IMR-90 (cell line): Measurements from ENCODE around the gene GCC1.

Experiments used
- BHLHE40 ChIP-seq: fragments of 150-350 bp; IDR thresholded peaks from 2 replicates; pipeline ENCODE4 v1.6.1; 2016; ENCODE audit warnings: mild to moderate bottlenecking, low read depth, low read length
- CTCF ChIP-seq: conservative IDR thresholded peaks from 2 replicates; pipeline ENCODE4 v1.5.1; 2012; ENCODE audit warnings: mild to moderate bottlenecking, low read depth, low read length, improper control_type of control experiment
- FOS ChIP-seq: fragments of 150-350 bp; IDR thresholded peaks from 2 replicates; pipeline ENCODE4 v1.6.1; 2016; ENCODE audit warnings: low read depth, low read length
- MAFK ChIP-seq: IDR thresholded peaks from 2 replicates; pipeline ENCODE4 v1.6.1; 2012; ENCODE audit warnings: low read depth, low read length, improper control_type of control experiment
- MAZ ChIP-seq: IDR thresholded peaks from 2 replicates; pipeline ENCODE4 v1.6.1; 2012; ENCODE audit warnings: low read depth, mild to moderate bottlenecking, low read length, improper control_type of control experiment, moderate library complexity, borderline replicate concordance
- MXI1 ChIP-seq: IDR thresholded peaks from 2 replicates; pipeline ENCODE4 v1.6.1; 2012; ENCODE audit warnings: low read depth, mild to moderate bottlenecking, low read length, moderate library complexity, borderline replicate concordance
- POLR2A ChIP-seq: IDR thresholded peaks from 2 replicates; pipeline ENCODE4 v1.6.1; 2012; ENCODE audit warnings: mild to moderate bottlenecking, low read depth, low read length
- RAD21 ChIP-seq: IDR thresholded peaks from 2 replicates; pipeline ENCODE4 v1.6.1; 2012; ENCODE audit warnings: low read length, improper control_type of control experiment
- RCOR1 ChIP-seq: IDR thresholded peaks from 2 replicates; pipeline ENCODE4 v1.6.1; 2012; ENCODE audit warnings: mild to moderate bottlenecking, low read length, improper control_type of control experiment; ENCODE audit not compliant: insufficient replicate concordance
- RFX5 ChIP-seq: IDR thresholded peaks from 2 replicates; pipeline ENCODE4 v1.8.0; 2012; ENCODE audit warnings: low read depth, mild to moderate bottlenecking, low read length, moderate library complexity

GRCh38 chr7:127534636-127535035 lies 50.8 kb downstream of the GCC1 start:
- TF ChIP-seq MAFK (no peak), POLR2A (no peak), RCOR1 (no peak), FOS (no peak), CTCF (no peak), RFX5 (no peak), BHLHE40 (no peak), MAZ (no peak), RAD21 (no peak), MXI1 (no peak)
